K562 (cell line): ENCODE data around the gene DYDC1. TPM values are rescaled to one million over a fixed set of nuclear protein-coding genes. Genes with fewer than 3 reads are reported as not detected.

Experiments
- ATAC-seq: fragments of 200-7000 bp; cut with Tn5 transposase; 3 replicates; pipeline ENCODE4 v1.9.1; 2020; ENCODE audit warnings: moderate library complexity
- BruUV-seq: library from RNA; stranded (reverse); fragments of 400-500 nt; replicated peaks from 2 replicates; lab custom pipeline; 2021; lab: Mats Ljungman, UMichigan
- CTCF ChIA-PET: fragments of 300-600 bp; formaldehyde crosslinking; extraction: SDS; loops from one replicate; lab custom pipeline; 2021; ENCODE audit warnings: low intra/inter-chr PET ratio; lab: Yijun Ruan, JAX
- POLR2A ChIA-PET: fragments of 300-600, 350-650 bp; sonication (Branson Sonifier 250); formaldehyde crosslinking; extraction: SDS; loops from one replicate; lab custom pipeline; 2021; ENCODE audit warnings: antibody characterized with exemption, inconsistent platforms; lab: Yijun Ruan, JAX
- DNase-seq, 4 experiments: peaks; one replicate each; pipeline versions ENCODE4 v3.0.0 to v3.0.0-alpha.2; 2011 to 2018; ENCODE audit warnings: low spot score in 3 of 4, mixed read lengths in 3 of 4; ENCODE audit errors: extremely low read depth in 1 of 4
- FAIRE-seq: peaks from 2 replicates; lab custom pipeline; 2011; peaks lifted over from hg19 to GRCh38; lab: Jason Lieb, UNC
- H2AFZ ChIP-seq: 2 replicates; pipeline ENCODE4 v1.6.0; 2011; ENCODE audit warnings: low read depth, low read length, control low read depth, inconsistent platforms
- H3K27ac ChIP-seq: fragments of 200-600 bp; 3 replicates; pipeline ENCODE4 v1.8.0; 2011; ENCODE audit warnings: low read depth, mild to moderate bottlenecking, control low read depth, inconsistent platforms, low read length, moderate library complexity, mixed read lengths; ENCODE audit errors: extremely low read depth
- H3K27me3 ChIP-seq, 2 experiments: fragments of 300-600 bp in 1 of 2; 2 replicates in 1 of 2; 3 replicates in 1 of 2; pipeline versions ENCODE4 v1.6.0 to v1.8.0; 2011; ENCODE audit warnings: inconsistent platforms in 2 of 2, low read length in 2 of 2, mild to moderate bottlenecking in 1 of 2, mixed read lengths in 1 of 2, moderate library complexity in 1 of 2; ENCODE audit not compliant: control insufficient read depth in 2 of 2, insufficient read depth in 2 of 2
- H3K36me3 ChIP-seq: fragments of 300-600 bp; 3 replicates; pipeline ENCODE4 v1.8.0; 2011; ENCODE audit warnings: mild to moderate bottlenecking, low read length, inconsistent platforms; ENCODE audit not compliant: control insufficient read depth, insufficient read depth
- H3K4me1 ChIP-seq, 2 experiments: fragments of 200-600 bp in 1 of 2; replicated peaks in 1 of 2; 2 replicates in 1 of 2; 3 replicates in 1 of 2; pipeline versions ENCODE4 v1.5.1 to v1.8.0; 2011; ENCODE audit warnings: inconsistent platforms in 2 of 2, low read length in 2 of 2, mild to moderate bottlenecking in 1 of 2, mixed read lengths in 1 of 2, moderate library complexity in 1 of 2; ENCODE audit not compliant: control insufficient read depth in 2 of 2, insufficient read depth in 2 of 2
- H3K4me2 ChIP-seq: 2 replicates; pipeline ENCODE4 v1.6.1; 2011; ENCODE audit warnings: low read length, control low read depth, inconsistent platforms, mixed read lengths; ENCODE audit not compliant: insufficient read depth
- H3K4me3 ChIP-seq: fragments of 200-600 bp; sonication (generic), shearing (Covaris generic); 2 replicates; pipeline ENCODE4 v1.5.1; 2016; ENCODE audit warnings: control low read depth, inconsistent platforms
- H3K79me2 ChIP-seq: fragments of 200-600 bp; 3 replicates; pipeline ENCODE4 v1.8.0; 2011; ENCODE audit warnings: low read length, inconsistent platforms; ENCODE audit not compliant: control insufficient read depth, insufficient read depth
- H3K9ac ChIP-seq, 2 experiments: 2 replicates each; pipeline versions ENCODE4 v1.6.0 to v1.6.1; 2011; ENCODE audit warnings: low read depth in 2 of 2, low read length in 2 of 2, control low read depth in 1 of 2, inconsistent platforms in 1 of 2, mild to moderate bottlenecking in 1 of 2, mixed read lengths in 1 of 2; ENCODE audit not compliant: insufficient read depth in 1 of 2
- H3K9me1 ChIP-seq: one replicate; pipeline ENCODE4 v1.6.0; 2011; ENCODE audit warnings: inconsistent platforms, mild to moderate bottlenecking, low read length, moderate library complexity; ENCODE audit not compliant: control insufficient read depth, insufficient read depth
- H3K9me3 ChIP-seq: replicated peaks from 2 replicates; pipeline ENCODE4 v1.5.1; 2011; ENCODE audit warnings: low read depth, low read length, inconsistent platforms; ENCODE audit not compliant: control insufficient read depth, insufficient read depth
- H4K20me1 ChIP-seq: replicated peaks from 2 replicates; pipeline ENCODE4 v1.6.1; 2011; ENCODE audit warnings: low read length, inconsistent platforms, mixed read lengths; ENCODE audit not compliant: control insufficient read depth, insufficient read depth
- ARID2 ChIP-seq: fragments of 450-650 bp; IDR thresholded peaks from 2 replicates; pipeline ENCODE4 v1.6.1; 2017; ENCODE audit warnings: antibody characterized with exemption, mild to moderate bottlenecking
- BMI1 ChIP-seq: fragments of 150-350 bp; IDR thresholded peaks from 2 replicates; pipeline ENCODE4 v1.6.1; 2014; ENCODE audit warnings: low read length
- HDAC6 ChIP-seq: IDR thresholded peaks from 2 replicates; pipeline ENCODE4 v1.6.1; 2012; ENCODE audit warnings: low read depth, mild to moderate bottlenecking, control low read depth, inconsistent platforms, low read length, moderate library complexity
- KDM1A ChIP-seq, 2 experiments: fragments of 450-650 bp; IDR thresholded peaks; 2 replicates each; pipeline ENCODE4 v1.6.1; 2016; ENCODE audit warnings: mild to moderate bottlenecking in 2 of 2
- MTA1 ChIP-seq: fragments of 450-650 bp; IDR thresholded peaks from 2 replicates; pipeline ENCODE4 v1.6.1; 2017; ENCODE audit warnings: borderline replicate concordance
- POLR2H ChIP-seq: IDR thresholded peaks from 2 replicates; pipeline ENCODE4 v1.6.1; 2016; ENCODE audit warnings: missing genetic modification characterization, low read depth, mild to moderate bottlenecking, control low read depth, missing compliant biosample characterization, moderate library complexity
- SIN3B ChIP-seq: fragments of 450-650 bp; IDR thresholded peaks from 2 replicates; pipeline ENCODE4 v1.6.1; 2017; ENCODE audit warnings: low read depth, mild to moderate bottlenecking, moderate library complexity
- WGBS: fragments of 100-300 bp; shearing (Covaris generic); methylation state at CpG from one replicate; pipeline ENCODE4 v1.1.6; 2016; ENCODE audit warnings: low coverage, mixed read lengths; ENCODE audit not compliant: insufficient coverage; ENCODE audit errors: missing lambda C conversion rate; 5-methylcytosine and 5-hydroxymethylcytosine counted together
- in situ Hi-C: fragments of 300-500 bp; cut with MboI; formaldehyde crosslinking; loops from 4 replicates; pipeline ENCODE4 v1.15.0; 2018; ENCODE audit warnings: inconsistent platforms, mixed read lengths
- intact Hi-C: fragments of 100-400 bp; cut with micrococcal nuclease; formaldehyde crosslinking; loops from 2 replicates; pipeline ENCODE4 v1.14.2; 2022
- polyA plus RNA-seq, 8 experiments: library from polyadenylated mRNA; depleted of rRNA in 4 of 8; stranded (reverse) in 5 of 8; unstranded in 3 of 8; fragments of >200 nt; fragmentation: Nextera tagmentation in 2 of 8; fragmentation: Illumina TruSeq in 1 of 8; extraction: Ambion mirVana in 2 of 8; extraction: Trizol in 1 of 8; gene quantifications; 2 replicates each; pipeline versions ENCODE4 v1.2.1 to v1.2.3, GENCODE V29; 2011 to 2014; ENCODE audit warnings: inconsistent platforms in 1 of 8, missing spikeins in 1 of 8
- total RNA-seq, 7 experiments: library from RNA; depleted of rRNA in 6 of 7; stranded (reverse); fragments of >200 nt in 6 of 7; fragmentation: Illumina TruSeq in 2 of 7; extraction: Trizol in 2 of 7; gene quantifications; 2 replicates each; pipeline versions ENCODE4 v1.2.1 to v1.2.3, GENCODE V29; 2011 to 2021; ENCODE audit warnings: low replicate concordance in 1 of 7
- TF ChIP-seq, protein P1 (sequence below): fragments of 450-650 bp; IDR thresholded peaks from 2 replicates; pipeline ENCODE4 v1.6.1; 2016; ENCODE audit warnings: low read depth

The DYDC1 gene
- total and polyA plus RNA-seq, 9 of the 15 experiments (the other 6 are each of a cell fraction or from before 2014, with no cell fraction given), result not detected

DNA sequence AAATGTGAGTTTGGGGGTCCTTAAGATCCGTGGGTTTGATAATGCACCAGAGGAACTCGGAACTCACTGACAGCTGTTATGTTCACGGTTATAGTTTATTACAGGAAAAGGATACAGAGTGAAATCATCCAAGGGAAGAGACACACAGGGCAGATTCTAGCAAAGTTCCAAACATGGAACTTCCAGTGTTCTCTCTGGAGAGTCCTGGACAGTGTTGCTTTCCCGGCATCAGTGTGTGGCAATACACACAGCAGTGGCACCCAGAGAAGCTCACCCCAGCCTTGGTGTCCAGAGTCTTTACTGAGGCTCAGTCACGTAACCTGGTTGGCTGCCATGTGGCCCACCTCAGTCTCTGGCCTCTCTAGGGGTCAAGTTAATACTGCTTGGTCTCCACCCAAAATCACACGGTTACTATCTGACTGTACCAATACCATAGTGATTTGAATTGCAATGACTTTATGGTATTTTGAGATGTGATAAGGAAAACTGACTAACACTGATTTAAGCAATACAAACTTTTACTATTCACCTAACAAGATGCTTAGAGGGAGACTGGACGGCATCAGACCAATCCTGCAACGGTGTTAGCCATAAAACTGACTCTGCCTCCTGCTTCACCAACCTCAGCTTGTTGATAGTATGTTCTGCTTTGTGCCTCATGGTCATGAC is 43.7 kb upstream of the DYDC1 start:
- Histone ChIP-seq H2AFZ (no peak overlapping the region), H3K36me3 (no peaks in the 10 kb centered on the region), H3K4me2 (no peak overlapping the region), H3K9ac (no peak overlapping the region), H3K4me1 (no peaks in the 10 kb centered on the region)
- DNase-seq (no peak), ATAC-seq (peak; percentile 25)
- in situ Hi-C loops, result no loop called here
- TF ChIP-seq ARID2 (no peak), BMI1 (no peak), SIN3B (no peak), HDAC6 (no peak), MTA1 (no peak), POLR2H (tag) (no peak), KDM1A (IDR thresholded peaks at IDR 0.05) (peak; percentile 59 to 67; a peak in 3 of 4 replicates)
- TF ChIP-seq, protein P1, sequence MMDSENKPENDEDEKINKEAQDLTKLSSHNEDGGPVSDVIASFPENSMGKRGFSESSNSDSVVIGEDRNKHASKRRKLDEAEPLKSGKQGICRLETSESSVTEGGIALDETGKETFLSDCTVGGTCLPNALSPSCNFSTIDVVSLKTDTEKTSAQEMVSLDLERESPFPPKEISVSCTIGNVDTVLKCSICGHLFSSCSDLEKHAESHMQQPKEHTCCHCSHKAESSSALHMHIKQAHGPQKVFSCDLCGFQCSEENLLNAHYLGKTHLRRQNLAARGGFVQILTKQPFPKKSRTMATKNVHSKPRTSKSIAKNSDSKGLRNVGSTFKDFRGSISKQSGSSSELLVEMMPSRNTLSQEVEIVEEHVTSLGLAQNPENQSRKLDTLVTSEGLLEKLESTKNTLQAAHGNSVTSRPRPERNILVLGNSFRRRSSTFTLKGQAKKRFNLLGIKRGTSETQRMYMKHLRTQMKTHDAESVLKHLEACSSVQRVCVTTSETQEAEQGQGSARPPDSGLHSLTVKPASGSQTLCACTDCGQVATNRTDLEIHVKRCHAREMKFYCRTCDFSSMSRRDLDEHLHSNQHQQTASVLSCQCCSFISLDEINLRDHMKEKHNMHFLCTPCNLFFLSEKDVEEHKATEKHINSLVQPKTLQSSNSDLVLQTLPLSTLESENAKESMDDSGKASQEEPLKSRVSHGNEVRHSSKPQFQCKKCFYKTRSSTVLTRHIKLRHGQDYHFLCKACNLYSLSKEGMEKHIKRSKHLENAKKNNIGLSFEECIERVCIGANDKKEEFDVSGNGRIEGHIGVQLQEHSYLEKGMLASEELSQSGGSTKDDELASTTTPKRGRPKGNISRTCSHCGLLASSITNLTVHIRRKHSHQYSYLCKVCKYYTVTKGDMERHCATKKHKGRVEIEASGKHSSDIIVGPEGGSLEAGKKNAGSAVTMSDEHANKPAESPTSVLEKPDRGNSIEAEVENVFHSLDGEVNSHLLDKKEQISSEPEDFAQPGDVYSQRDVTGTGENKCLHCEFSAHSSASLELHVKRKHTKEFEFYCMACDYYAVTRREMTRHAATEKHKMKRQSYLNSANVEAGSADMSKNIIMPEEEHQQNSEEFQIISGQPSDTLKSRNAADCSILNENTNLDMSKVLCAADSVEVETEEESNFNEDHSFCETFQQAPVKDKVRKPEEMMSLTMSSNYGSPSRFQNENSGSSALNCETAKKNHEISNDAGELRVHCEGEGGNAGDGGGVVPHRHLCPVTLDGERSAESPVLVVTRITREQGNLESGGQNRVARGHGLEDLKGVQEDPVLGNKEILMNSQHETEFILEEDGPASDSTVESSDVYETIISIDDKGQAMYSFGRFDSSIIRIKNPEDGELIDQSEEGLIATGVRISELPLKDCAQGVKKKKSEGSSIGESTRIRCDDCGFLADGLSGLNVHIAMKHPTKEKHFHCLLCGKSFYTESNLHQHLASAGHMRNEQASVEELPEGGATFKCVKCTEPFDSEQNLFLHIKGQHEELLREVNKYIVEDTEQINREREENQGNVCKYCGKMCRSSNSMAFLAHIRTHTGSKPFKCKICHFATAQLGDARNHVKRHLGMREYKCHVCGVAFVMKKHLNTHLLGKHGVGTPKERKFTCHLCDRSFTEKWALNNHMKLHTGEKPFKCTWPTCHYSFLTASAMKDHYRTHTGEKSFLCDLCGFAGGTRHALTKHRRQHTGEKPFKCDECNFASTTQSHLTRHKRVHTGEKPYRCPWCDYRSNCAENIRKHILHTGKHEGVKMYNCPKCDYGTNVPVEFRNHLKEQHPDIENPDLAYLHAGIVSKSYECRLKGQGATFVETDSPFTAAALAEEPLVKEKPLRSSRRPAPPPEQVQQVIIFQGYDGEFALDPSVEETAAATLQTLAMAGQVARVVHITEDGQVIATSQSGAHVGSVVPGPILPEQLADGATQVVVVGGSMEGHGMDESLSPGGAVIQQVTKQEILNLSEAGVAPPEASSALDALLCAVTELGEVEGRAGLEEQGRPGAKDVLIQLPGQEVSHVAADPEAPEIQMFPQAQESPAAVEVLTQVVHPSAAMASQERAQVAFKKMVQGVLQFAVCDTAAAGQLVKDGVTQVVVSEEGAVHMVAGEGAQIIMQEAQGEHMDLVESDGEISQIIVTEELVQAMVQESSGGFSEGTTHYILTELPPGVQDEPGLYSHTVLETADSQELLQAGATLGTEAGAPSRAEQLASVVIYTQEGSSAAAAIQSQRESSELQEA, result no peak
- TF ChIP-seq, all 486 proteins: peak for 1
- BruUV-seq, result no TSS peak
- Histone ChIP-seq H4K20me1 (no peaks in the 10 kb centered on the region), H3K9me3 (0 out of 2 replicates have a peak, but pooled peaks cover 2% of the 10 kb centered on the region), H3K27ac (no peak overlapping the region), H3K9me1 (no peaks in the 10 kb centered on the region), H3K4me3 (no peak overlapping the region), H3K27me3 (peaks cover 12 to 28% of the 10 kb centered on the region in 2 experiments), H3K79me2 (no peaks in the 10 kb centered on the region)
- POLR2A ChIA-PET, result no interaction called here
- intact Hi-C loops, result no loop called here
- CTCF ChIA-PET, result no interaction called here
- no peak for FAIRE-seq
- 1% methylated on average over 8 of the region's 8 CpGs for WGBS
